H9 (cell line): ENCODE data around the gene CPA4. TPM values are rescaled to one million over a fixed set of nuclear protein-coding genes. Genes with fewer than 3 reads are reported as not detected.

Experiments used
- DNase-seq: peaks from one replicate; pipeline ENCODE4 v3.0.0-alpha.2; 2017
- H2AFZ ChIP-seq: one replicate; pipeline ENCODE4 v1.6.1; 2013; ENCODE audit warnings: mild to moderate bottlenecking, low read length, control low read depth, moderate library complexity
- H2AK5ac ChIP-seq: 2 replicates; pipeline ENCODE4 v1.6.1; 2013; ENCODE audit warnings: low read length, control low read depth, mixed read lengths; ENCODE audit not compliant: insufficient read length
- H2BK120ac ChIP-seq: one replicate; pipeline ENCODE4 v1.6.1; 2013; ENCODE audit warnings: low read depth, mild to moderate bottlenecking, low read length, control low read depth, inconsistent platforms; ENCODE audit not compliant: poor library complexity, severe bottlenecking
- H2BK12ac ChIP-seq: 2 replicates; pipeline ENCODE4 v1.6.1; 2013; ENCODE audit warnings: low read length, control low read depth, mixed read lengths, low read depth; ENCODE audit not compliant: insufficient read length
- H2BK15ac ChIP-seq: 2 replicates; pipeline ENCODE4 v1.6.1; 2013; ENCODE audit warnings: low read depth, low read length, control low read depth
- H2BK20ac ChIP-seq: one replicate; pipeline ENCODE4 v1.6.1; 2013; ENCODE audit warnings: low read depth, mild to moderate bottlenecking, low read length, control low read depth, inconsistent platforms; ENCODE audit not compliant: poor library complexity, severe bottlenecking
- H2BK5ac ChIP-seq: 2 replicates; pipeline ENCODE4 v1.6.1; 2013; ENCODE audit warnings: low read length, control low read depth, mixed read lengths; ENCODE audit not compliant: insufficient read length
- H3K14ac ChIP-seq: 2 replicates; pipeline ENCODE4 v1.6.1; 2013; ENCODE audit warnings: low read length, control low read depth; ENCODE audit not compliant: insufficient read depth
- H3K18ac ChIP-seq: 2 replicates; pipeline ENCODE4 v1.6.1; 2013; ENCODE audit warnings: low read depth, mild to moderate bottlenecking, mixed read lengths, low read length, control low read depth; ENCODE audit not compliant: insufficient read length
- H3K23ac ChIP-seq: 2 replicates; pipeline ENCODE4 v1.6.1; 2013; ENCODE audit warnings: low read length, control low read depth, mixed read lengths, low read depth; ENCODE audit not compliant: insufficient read length
- H3K23me2 ChIP-seq: 2 replicates; pipeline ENCODE4 v1.6.1; 2013; ENCODE audit warnings: low read depth, mild to moderate bottlenecking, mixed read lengths, low read length, control low read depth; ENCODE audit not compliant: insufficient read length, poor library complexity, severe bottlenecking
- H3K27ac ChIP-seq: 2 replicates; pipeline ENCODE4 v1.5.1; 2013; ENCODE audit warnings: low read length, control low read depth, mixed read lengths, low read depth; ENCODE audit not compliant: insufficient read length
- H3K27me3 ChIP-seq: 2 replicates; pipeline ENCODE4 v1.6.1; 2013; ENCODE audit warnings: low read length, control low read depth, inconsistent platforms; ENCODE audit not compliant: insufficient read depth
- H3K4ac ChIP-seq: 2 replicates; pipeline ENCODE4 v1.6.1; 2013; ENCODE audit warnings: low read depth, mild to moderate bottlenecking, control low read depth, inconsistent platforms, low read length, moderate library complexity
- H3K4me1 ChIP-seq: 2 replicates; pipeline ENCODE4 v1.6.1; 2013; ENCODE audit warnings: low read length, control low read depth, inconsistent platforms; ENCODE audit not compliant: insufficient read depth
- H3K4me2 ChIP-seq: 2 replicates; pipeline ENCODE4 v1.6.1; 2013; ENCODE audit warnings: low read length, control low read depth, mixed read lengths; ENCODE audit not compliant: insufficient read length, insufficient read depth
- H3K56ac ChIP-seq: 2 replicates; pipeline ENCODE4 v1.6.1; 2013; ENCODE audit warnings: low read depth, mild to moderate bottlenecking, mixed read lengths, low read length, control low read depth; ENCODE audit not compliant: insufficient read length
- H3K79me1 ChIP-seq: 2 replicates; pipeline ENCODE4 v1.6.1; 2013; ENCODE audit warnings: low read depth, mild to moderate bottlenecking, moderate library complexity, low read length, control low read depth, inconsistent platforms; ENCODE audit not compliant: insufficient read depth, poor library complexity, severe bottlenecking
- H3K79me2 ChIP-seq: 2 replicates; pipeline ENCODE4 v1.6.1; 2013; ENCODE audit warnings: low read length, control low read depth, inconsistent platforms; ENCODE audit not compliant: insufficient read depth
- H3K9ac ChIP-seq: 2 replicates; pipeline ENCODE4 v1.6.1; 2013; ENCODE audit warnings: low read length, control low read depth, mixed read lengths; ENCODE audit not compliant: insufficient read length; ENCODE audit errors: extremely low read depth
- H3K9me3 ChIP-seq: one replicate; pipeline ENCODE4 v1.6.1; 2013; ENCODE audit warnings: low read depth, low read length, inconsistent platforms; ENCODE audit not compliant: control insufficient read depth
- H3T11ph ChIP-seq: one replicate; pipeline ENCODE4 v1.6.1; 2013; ENCODE audit warnings: mild to moderate bottlenecking, low read length, control low read depth, inconsistent platforms
- H4K20me1 ChIP-seq: one replicate; pipeline ENCODE4 v1.6.1; 2013; ENCODE audit not compliant: control insufficient read depth, insufficient read length, insufficient read depth
- H4K5ac ChIP-seq: 2 replicates; pipeline ENCODE4 v1.6.1; 2013; ENCODE audit warnings: low read depth, mild to moderate bottlenecking, mixed read lengths, low read length, control low read depth; ENCODE audit not compliant: insufficient read length
- H4K8ac ChIP-seq: replicated peaks from 2 replicates; pipeline ENCODE4 v1.6.1; 2013; ENCODE audit warnings: low read length, control low read depth, mixed read lengths, low read depth; ENCODE audit not compliant: insufficient read length
- H4K91ac ChIP-seq: 2 replicates; pipeline ENCODE4 v1.6.1; 2013; ENCODE audit warnings: low read depth, mild to moderate bottlenecking, moderate library complexity, mixed read lengths, low read length, control low read depth; ENCODE audit not compliant: insufficient read length
- H3K27ac Mint-ChIP-seq, 3 experiments: 2 replicates in 2 of 3; 3 replicates in 1 of 3; pipeline ENCODE4 v1.8.0; 2020 to 2021; ENCODE audit warnings: mixed read lengths in 3 of 3, mild to moderate bottlenecking in 1 of 3, moderate library complexity in 1 of 3
- H3K27me3 Mint-ChIP-seq: 2 replicates; pipeline ENCODE4 v1.8.0; 2021; ENCODE audit warnings: low read depth, mild to moderate bottlenecking, moderate library complexity, mixed read lengths
- H3K36me3 Mint-ChIP-seq, 3 experiments: 2 replicates in 2 of 3; 3 replicates in 1 of 3; pipeline ENCODE4 v1.8.0; 2020 to 2021; ENCODE audit warnings: low read depth in 3 of 3, mixed read lengths in 3 of 3; ENCODE audit not compliant: insufficient read depth in 1 of 3
- H3K4me1 Mint-ChIP-seq, 2 experiments: 2 replicates each; pipeline ENCODE4 v1.8.0; 2020; ENCODE audit warnings: mixed read lengths in 2 of 2
- H3K4me3 Mint-ChIP-seq, 2 experiments: 2 replicates in 1 of 2; 3 replicates in 1 of 2; pipeline ENCODE4 v1.8.0; 2020 to 2021; ENCODE audit warnings: mild to moderate bottlenecking in 2 of 2, mixed read lengths in 2 of 2, moderate library complexity in 1 of 2
- H3K9me3 Mint-ChIP-seq, 2 experiments: 2 replicates in 1 of 2; 3 replicates in 1 of 2; pipeline ENCODE4 v1.8.0; 2020; ENCODE audit warnings: mild to moderate bottlenecking in 2 of 2, mixed read lengths in 2 of 2, moderate library complexity in 1 of 2
- CTCF ChIP-seq: fragments of 200-600 bp; sonication (generic); conservative IDR thresholded peaks from 3 replicates; pipeline ENCODE4 v1.8.0; 2021; ENCODE audit warnings: antibody characterized with exemption, mild to moderate bottlenecking
- WGBS: extraction: QIAGEN DNeasy Blood & Tissue Kit; methylation state at CpG from one replicate; pipeline ENCODE4 v1.1.7; 2013; ENCODE audit warnings: missing lambda C conversion rate, low lambda C conversion rate, mixed read lengths; ENCODE audit not compliant: insufficient read length; ENCODE audit errors: extremely low coverage; 5-methylcytosine and 5-hydroxymethylcytosine counted together
- total RNA-seq: library from RNA; stranded (reverse); gene quantifications from 2 replicates; pipeline ENCODE4 v1.2.1, GENCODE V29; 2021

The CPA4 gene
- total RNA-seq, 1 experiment from 2014 or later = not detected

DNA sequence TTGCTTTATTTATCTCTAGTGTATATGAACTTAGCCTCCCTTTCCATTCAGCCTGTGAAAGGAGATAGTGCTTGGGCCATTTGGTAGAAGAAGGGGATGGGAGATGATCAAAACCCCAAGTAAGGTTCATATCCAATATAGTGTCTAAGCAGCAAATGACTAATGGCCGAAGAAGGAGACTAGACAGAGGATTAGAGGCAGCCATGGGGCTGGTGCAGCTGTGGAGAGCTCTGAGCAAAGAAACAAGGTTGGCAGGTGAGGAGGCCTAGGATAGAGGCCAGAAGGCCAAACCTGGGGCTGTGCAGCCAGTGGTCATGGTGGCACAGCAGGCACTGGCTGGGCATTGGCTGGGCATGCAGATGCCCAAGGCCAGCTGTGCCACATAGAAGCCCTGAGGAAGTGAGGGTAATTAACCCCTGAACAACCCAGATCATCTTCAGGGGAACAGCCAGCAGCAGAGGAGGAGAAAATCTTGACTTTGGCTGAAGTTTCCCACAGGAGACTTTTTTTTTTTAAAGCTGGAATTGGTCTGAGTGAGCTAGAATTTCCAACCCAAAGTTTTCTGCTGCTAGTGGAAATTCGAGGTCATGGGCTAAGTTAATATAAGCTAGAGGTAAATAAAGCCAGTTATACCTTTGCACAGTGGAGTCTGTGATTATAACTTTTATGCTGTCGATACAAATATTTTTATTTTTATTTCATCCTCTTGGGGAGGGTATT, 77.0 kb downstream of the CPA4 start:
- H3K79me2 ChIP-seq = no peaks in the 10 kb centered on the region
- no peak overlapping the region for H3T11ph ChIP-seq
- no peak for TF ChIP-seq CTCF
- H2BK120ac ChIP-seq = no peak overlapping the region
- no peak overlapping the region; a peak in 1 of 7 replicates for H3K27ac Mint-ChIP-seq
- no peaks in the 10 kb centered on the region for H4K20me1 ChIP-seq
- H3K27ac ChIP-seq = no peak overlapping the region
- H3K9me3 ChIP-seq = no peaks in the 10 kb centered on the region
- H2AK5ac ChIP-seq = no peak overlapping the region
- no peak overlapping the region for H3K56ac ChIP-seq
- no peak overlapping the region for H4K91ac ChIP-seq
- no peak overlapping the region for H2BK20ac ChIP-seq
- H3K9ac ChIP-seq = no peak overlapping the region
- H2BK15ac ChIP-seq = no peak overlapping the region
- no peak overlapping the region for H3K23ac ChIP-seq
- no peak for DNase-seq
- no peak overlapping the region for H3K4me2 ChIP-seq
- no peaks in the 10 kb centered on the region; the same call in 1 of the 2 replicates for H3K4me1 ChIP-seq
- H3K4ac ChIP-seq = no peak overlapping the region
- H2BK5ac ChIP-seq = no peak overlapping the region
- H3K27me3 ChIP-seq = no peaks in the 10 kb centered on the region
- peaks cover 0 to 4% (median 0%) of the 10 kb centered on the region in 3 experiments; a peak in 3 of 7 replicates for H3K36me3 Mint-ChIP-seq
- H2AFZ ChIP-seq = no peak overlapping the region
- no peak overlapping the region for H4K5ac ChIP-seq
- H3K23me2 ChIP-seq = no peaks in the 10 kb centered on the region
- no peaks in the 10 kb centered on the region for H3K79me1 ChIP-seq
- H4K8ac ChIP-seq = no peak overlapping the region
- no CpG with 5 or more reads among the region's 3 CpGs for WGBS
- peaks cover 3 to 5% of the 10 kb centered on the region in 2 experiments; a peak in 3 of 5 replicates for H3K9me3 Mint-ChIP-seq
- no peak overlapping the region for H3K18ac ChIP-seq
- no peak overlapping the region for H2BK12ac ChIP-seq
- no peaks in the 10 kb centered on the region for H3K27me3 Mint-ChIP-seq
- no peak overlapping the region; a peak in 1 of 5 replicates for H3K4me3 Mint-ChIP-seq
- peaks cover 25 to 33% of the 10 kb centered on the region in 2 experiments for H3K4me1 Mint-ChIP-seq
- H3K14ac ChIP-seq = no peak overlapping the region
